Stimulated activated naive CD4-positive, alpha-beta T cell (primary cell): ENCODE measurements around the gene PRDM11.
"Not testable (repeated sequence)": the region's sequence is repeated elsewhere in the genome, so short reads cannot be mapped to it uniquely, and the experiment has no call there.

ENCODE experiments used
- DNase-seq, 6 experiments: peaks; one replicate each; lab custom pipeline; 2025; lab: John Stamatoyannopoulos, UW

PRDM11 gene

GRCh38 chr11:45233121-45233803 lies 86.8 kb downstream of the PRDM11 start:
- DNase-seq: peak in 4 of 6 experiments; percentile 15 to 32 (median 24)

- DNase-seq: no peak
Measured at GRCh38 chr11:45233804-45234170, 87.3 kb downstream of the PRDM11 start.

- DNase-seq: no peak
Measured at GRCh38 chr11:45234306-45235006, 88.0 kb downstream of the PRDM11 start.

DNA sequence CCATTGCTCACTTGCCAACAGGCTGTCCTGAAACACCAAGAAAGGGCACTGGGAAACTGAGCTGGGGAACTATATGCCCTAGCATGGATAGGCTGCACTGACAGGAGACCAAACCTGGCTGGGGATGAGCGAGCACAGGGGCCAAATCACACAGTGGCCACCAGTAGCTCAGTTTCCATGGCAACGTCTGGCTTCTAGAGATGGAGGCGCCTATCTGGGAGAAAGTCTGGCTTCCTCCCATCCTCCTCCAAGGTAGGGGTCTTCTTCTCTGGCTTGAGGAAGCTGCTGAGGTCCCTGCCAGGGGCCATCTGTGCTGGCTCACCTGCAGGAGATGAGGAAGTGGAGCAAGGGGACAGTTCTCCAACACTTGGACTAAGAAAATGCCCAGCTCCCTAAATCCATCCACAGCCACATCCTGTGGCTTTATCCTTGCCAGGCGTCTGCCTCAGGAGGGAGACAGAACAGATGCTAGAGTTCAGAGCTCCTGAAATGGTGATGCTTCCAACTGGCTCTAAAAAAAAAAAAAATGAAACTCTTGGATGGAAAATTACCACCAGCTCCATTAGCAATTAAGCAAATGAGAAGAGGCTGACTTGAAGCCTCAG lies 91.4 kb downstream of the PRDM11 start:
- no peak for DNase-seq

DNA sequence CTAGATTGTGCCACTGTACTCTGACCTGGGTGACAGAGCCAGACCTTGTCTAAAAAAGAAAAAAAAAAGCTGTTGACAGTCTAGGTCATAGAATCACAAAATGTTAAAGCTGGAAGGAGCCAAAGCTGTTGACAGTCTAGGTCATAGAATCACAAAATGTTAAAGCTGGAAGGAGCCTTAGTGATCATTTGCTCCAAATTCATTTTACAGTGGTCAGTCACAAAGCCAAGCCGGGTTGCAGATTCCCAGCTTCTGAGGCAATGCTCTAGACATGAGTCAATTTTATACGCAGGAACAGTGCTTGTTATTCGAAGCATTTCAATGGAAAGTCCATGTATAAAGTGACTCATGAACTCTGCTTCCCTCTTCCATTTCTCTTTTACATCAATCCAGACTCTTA lies 92.3 kb downstream of the PRDM11 start:
- no peak for DNase-seq

DNA sequence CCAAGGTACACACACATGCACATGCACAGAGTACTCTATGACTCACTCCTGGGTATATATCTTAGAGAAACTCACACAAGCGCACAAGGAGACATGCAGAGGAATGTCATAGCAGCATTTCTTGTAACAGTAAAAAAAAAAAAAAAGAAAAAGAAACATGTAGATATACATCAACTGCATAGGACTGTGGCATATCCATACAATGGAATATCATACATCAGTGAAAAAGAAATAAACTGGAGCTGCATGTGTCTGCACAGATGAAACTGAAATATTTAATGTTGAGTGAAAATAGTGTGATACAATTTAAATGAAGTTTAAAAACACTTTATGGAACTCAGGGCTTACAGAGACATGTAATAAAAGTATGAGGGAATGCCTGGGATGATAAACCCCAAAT lies 93.3 kb downstream of the PRDM11 start:
- DNase-seq: no peak

- no peak for DNase-seq
Measured at GRCh38 chr11:45243967-45244366, 97.5 kb downstream of the PRDM11 start.

DNA sequence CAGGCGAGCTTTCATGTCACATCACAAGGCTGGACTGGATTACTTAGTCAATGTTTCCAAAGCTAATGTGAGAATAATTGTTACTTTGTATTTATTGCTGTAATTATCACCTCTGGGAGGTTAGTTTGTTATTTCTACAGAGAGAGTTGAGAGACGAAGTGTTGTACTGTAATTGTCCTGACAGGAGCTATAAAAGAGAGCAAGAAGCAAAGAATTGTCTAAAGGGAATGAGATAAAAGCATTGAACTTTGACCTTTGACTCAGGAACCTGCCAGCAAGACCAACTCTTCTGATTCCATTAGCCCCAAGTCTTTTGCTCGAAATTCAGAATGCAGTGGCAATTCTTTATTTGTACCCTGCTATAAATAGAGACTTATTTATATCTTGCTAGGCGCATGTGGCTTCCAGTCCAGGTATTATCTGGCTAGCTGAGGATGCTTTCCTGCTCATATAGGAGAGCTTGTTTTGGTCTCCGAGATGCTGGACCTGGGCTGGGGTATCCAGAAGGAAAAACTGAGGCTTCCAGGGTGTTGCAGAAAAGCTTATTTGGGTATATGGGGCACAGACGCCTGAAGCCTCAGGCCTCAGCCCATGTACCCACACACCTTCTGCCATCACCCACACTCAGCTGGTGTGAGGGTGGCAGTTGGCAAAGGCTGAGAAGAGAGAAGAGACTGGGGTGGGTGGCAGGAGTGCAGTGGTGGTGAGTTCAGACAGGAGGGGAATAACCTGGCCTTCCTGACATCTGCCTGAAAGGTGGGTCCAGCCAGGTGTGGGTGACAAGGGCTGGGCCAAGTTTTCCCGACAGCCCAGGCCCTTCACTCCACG lies 99.0 kb downstream of the PRDM11 start:
- no peak for DNase-seq

- DNase-seq: no peak
Measured at GRCh38 chr11:45246241-45246640, 99.8 kb downstream of the PRDM11 start.

DNA sequence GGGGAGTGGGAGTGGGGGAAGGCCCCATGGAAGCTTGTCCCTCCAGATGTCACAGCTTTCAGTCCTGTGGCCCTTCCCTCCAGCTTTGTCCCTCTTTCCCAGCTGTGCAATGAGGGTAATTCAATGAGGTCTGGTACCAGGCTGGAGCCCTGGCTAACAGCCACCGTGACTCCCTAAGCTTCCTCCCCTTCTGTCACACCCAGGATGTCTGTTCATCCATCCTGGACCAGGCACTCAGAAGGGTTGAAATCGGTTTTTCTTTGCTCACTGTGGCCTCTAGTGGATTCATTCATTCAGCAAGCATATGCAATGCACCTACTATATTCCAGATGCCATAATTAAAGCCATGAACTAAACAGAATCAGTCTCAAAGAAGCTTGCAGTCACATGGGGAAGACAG lies 101.0 kb downstream of the PRDM11 start:
- DNase-seq: no peak

DNA sequence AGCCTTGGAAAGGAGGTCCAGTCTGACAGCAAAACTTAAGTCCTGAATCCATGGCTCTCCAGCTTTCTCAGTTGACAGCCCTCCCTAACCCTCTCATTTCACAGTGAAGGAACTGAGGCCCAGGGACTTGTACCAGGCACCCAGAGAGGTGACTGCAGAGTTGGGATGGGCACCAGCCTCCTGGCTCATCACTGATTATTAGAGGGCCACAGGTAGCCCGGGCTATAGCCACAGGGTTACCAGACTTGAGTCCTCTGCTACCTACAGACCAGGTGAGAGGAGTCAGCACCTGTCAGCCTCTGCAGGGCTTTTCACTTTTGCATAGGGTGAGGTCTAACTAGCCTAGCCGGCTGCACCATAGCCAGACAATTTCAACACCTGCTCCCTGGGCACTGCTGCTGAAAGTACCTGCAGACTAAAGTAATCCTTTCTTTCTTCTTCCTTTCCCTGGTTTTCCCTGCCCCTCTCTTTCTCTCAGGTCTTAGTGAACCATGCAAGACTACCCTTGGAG lies 102.1 kb downstream of the PRDM11 start:
- no peak for DNase-seq

DNA sequence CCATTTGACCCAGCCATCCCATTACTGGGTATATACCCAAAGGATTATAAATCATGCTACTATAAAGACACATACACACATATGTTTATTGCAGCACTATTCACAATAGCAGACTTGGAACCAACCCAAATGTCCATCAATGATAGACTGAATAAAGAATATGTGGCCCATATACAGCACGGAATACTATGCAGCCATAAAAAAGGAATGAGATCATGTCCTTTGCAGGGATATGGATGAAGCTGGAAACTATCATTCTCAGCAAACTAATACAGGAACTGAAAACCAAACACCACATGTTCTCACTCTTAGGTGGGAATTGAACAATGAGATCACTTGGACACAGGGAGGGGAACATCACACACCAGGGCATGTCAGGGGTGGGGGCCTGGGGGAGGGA lies 102.9 kb downstream of the PRDM11 start:
- DNase-seq: not testable (repeated sequence)

- no peak for DNase-seq
Measured at GRCh38 chr11:45250035-45250718, 103.7 kb downstream of the PRDM11 start.

DNA sequence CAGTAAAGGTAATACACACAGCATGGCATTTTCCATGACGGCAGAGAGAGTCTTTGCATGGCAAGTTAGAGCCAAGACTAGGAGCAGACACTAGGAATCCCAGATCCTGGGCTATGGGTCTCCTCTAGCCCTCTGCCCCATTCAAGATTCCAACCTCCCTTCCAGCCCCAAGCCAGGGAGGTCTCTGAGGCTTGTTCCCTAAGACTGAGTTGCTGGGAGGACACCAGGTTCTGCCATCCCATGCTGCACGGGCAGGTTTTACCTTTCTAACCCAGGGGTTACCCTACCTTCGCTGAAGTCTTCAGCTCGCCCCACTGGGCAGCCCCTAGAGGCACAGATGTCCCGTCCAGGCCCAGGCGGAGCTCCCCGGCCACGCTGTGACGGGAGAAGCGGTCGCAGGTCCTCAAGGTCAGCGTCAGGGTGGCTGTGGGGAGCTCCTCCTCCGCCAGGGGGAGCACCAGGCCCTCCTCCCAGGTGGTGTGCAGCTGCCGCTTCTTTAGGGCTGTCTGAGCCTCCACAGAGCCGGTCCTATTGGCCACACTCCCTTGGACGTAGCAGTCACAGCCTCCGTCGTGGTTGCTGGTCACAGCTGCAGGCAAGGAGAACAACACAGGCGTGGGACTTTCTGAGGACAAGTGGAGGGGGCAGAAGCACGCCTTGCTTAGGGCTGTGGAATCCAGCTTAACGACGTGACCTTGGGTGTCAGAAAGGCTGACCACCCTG lies 105.9 kb downstream of the PRDM11 start:
- DNase-seq: peak in 1 of 6 experiments; percentile 2

DNA sequence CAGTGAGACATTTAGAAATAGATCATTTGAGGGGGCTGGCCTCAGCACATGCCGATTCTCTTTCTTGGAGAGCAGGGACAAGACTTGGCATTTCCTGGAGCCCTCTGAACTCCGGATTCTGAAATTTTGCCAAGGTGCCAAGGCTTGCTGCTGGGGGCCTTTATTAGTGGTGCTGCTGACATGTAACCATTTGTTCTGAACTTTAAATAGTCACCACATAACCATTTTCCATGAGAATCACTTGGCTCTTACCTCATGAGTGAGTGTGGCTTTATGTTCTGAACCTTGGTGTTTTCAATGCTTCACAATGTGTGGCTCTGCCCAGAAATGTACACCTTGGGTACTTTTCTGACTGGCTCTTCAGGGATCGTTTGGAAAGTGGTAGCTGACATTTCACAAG lies 106.4 kb downstream of the PRDM11 start:
- DNase-seq: no peak

- DNase-seq: no peak
Measured at GRCh38 chr11:45253640-45254039, 107.2 kb downstream of the PRDM11 start.

- no peak for DNase-seq
Measured at GRCh38 chr11:45254070-45254469, 107.6 kb downstream of the PRDM11 start.

- no peak for DNase-seq
Measured at GRCh38 chr11:45258982-45259530, 112.6 kb downstream of the PRDM11 start.

GRCh38 chr11:45259592-45259991 lies 113.2 kb downstream of the PRDM11 start:
- DNase-seq: no peak

- DNase-seq: no peak
Measured at GRCh38 chr11:45260071-45260470, 113.6 kb downstream of the PRDM11 start.

GRCh38 chr11:45262900-45263299 lies 116.5 kb downstream of the PRDM11 start:
- no peak for DNase-seq
